Hepatocyte (in vitro differentiated cells): ENCODE data around the gene COBL.

Experiments
- CTCF ChIP-seq: fragments of 200-600 bp; sonication (generic); IDR thresholded peaks from 2 replicates; pipeline ENCODE4 v1.5.1; 2016; ENCODE audit warnings: antibody characterized with exemption, mild to moderate bottlenecking; ENCODE audit not compliant: poor library complexity
- EZH2phosphoT487 ChIP-seq: fragments of 200-600 bp; sonication (generic); IDR thresholded peaks from one replicate; pipeline ENCODE4 v1.6.1; 2018; ENCODE audit warnings: antibody characterized with exemption, mild to moderate bottlenecking, low read depth, moderate library complexity; ENCODE audit not compliant: unreplicated experiment, severe bottlenecking

- TF ChIP-seq EZH2phosphoT487 = no peak
- TF ChIP-seq CTCF = no peak
Observed at GRCh38 chr7:50980411-50980810, 336.2 kb downstream of the COBL start.
